ENCODE results near the gene MFF. TPM values are rescaled to one million over a fixed set of nuclear protein-coding genes. Genes with fewer than 3 reads are reported as not detected.

MFF gene
- total RNA-seq, 1 experiment from 2014 or later = 83.3 TPM

DNA sequence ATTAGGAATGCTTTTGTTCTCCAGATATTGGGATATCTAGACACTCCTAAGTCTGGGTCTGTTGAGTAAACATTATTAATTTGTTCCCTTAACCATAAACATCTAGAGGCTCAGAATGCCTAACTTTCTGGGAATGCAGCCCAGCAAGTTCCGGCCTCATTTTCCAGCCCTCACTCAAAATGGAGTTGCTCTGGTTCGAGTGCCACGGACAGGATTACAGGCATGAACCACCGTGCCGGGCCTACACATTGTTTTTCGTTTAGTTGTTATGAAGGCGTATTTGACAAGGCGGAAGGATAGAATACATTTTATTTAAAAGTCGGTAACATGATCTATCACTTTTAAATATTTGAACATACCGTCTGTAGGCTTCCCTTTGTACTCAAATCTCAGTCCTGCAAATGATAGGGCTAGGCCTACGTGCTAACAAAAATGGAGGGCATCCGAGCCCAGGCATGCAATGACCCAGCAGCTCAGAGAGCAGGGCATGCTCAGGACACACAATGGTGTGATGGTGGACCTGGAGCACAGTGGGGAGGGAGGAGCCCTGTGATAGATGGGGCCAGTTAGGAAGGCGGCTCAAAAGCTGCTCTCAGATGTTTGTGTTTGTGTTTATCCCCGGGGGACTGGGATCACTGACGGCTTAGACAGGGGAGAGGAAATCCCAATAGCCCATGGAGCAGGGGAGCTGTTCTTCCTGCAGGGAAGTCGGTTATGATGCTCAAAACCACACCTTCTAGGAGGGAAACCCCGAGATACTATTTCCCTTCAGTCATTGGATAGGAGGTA lies 65.6 kb downstream of the MFF start:
- no peak overlapping the region for H3K9ac ChIP-seq (ENCODE audit: extremely low read depth, insufficient read length, low read length)
- H2AFZ ChIP-seq (ENCODE audit: low read length) = no peak overlapping the region
- H3K14ac ChIP-seq (ENCODE audit: insufficient read depth, low read length) = no peak overlapping the region
- H3T11ph ChIP-seq (ENCODE audit: low read length) = no peak overlapping the region
- no peak overlapping the region for H3K4ac ChIP-seq (ENCODE audit: low read depth, low read length)
- no peak overlapping the region for H2AK5ac ChIP-seq (ENCODE audit: insufficient read length, low read length)
- no peak overlapping the region for H3K27ac Mint-ChIP-seq
- no peak overlapping the region for H2BK20ac ChIP-seq (ENCODE audit: low read depth, low read length, poor library complexity, severe bottlenecking)
- no peak overlapping the region for H3K23ac ChIP-seq (ENCODE audit: insufficient read length, low read depth, low read length)
- no peak overlapping the region for H3K27ac ChIP-seq (ENCODE audit: insufficient read length, low read depth, low read length)
- no peak overlapping the region for H3K56ac ChIP-seq (ENCODE audit: insufficient read length, low read depth, low read length)
- no peaks in the 10 kb centered on the region for H3K79me1 ChIP-seq (ENCODE audit: insufficient read depth, low read depth, low read length, poor library complexity, severe bottlenecking)
- no peak overlapping the region for H2BK15ac ChIP-seq (ENCODE audit: low read depth, low read length)
- H3K79me2 ChIP-seq (ENCODE audit: insufficient read depth, low read length) = no peaks in the 10 kb centered on the region
- no peak overlapping the region for H3K18ac ChIP-seq (ENCODE audit: insufficient read length, low read depth, low read length)
- no peaks in the 10 kb centered on the region for H3K9me3 ChIP-seq (ENCODE audit: control insufficient read depth, low read depth, low read length)
- no peaks in the 10 kb centered on the region; the same call in 1 of the 2 replicates for H3K4me1 ChIP-seq (ENCODE audit: insufficient read depth, low read length)
- H3K4me2 ChIP-seq (ENCODE audit: insufficient read depth, insufficient read length, low read length) = no peak overlapping the region
- no peak for DNase-seq
- no peak overlapping the region for H2BK120ac ChIP-seq (ENCODE audit: low read depth, low read length, poor library complexity, severe bottlenecking)
- peaks cover 8 to 19% of the 10 kb centered on the region in 2 experiments for H3K4me1 Mint-ChIP-seq
- H4K5ac ChIP-seq (ENCODE audit: insufficient read length, low read depth, low read length) = no peak overlapping the region
- no CpG with 5 or more reads among the region's 17 CpGs for WGBS (ENCODE audit: extremely low coverage, insufficient read length, low lambda C conversion rate)
- no peaks in the 10 kb centered on the region; the same call in 1 of the 2 replicates for H3K27me3 Mint-ChIP-seq (ENCODE audit: low read depth)
- H2BK12ac ChIP-seq (ENCODE audit: insufficient read length, low read depth, low read length) = no peak overlapping the region
- no peaks in the 10 kb centered on the region for H3K36me3 Mint-ChIP-seq (ENCODE audit: insufficient read depth in 1 of 3, low read depth in 3 of 3)
- H3K9me3 Mint-ChIP-seq = no peaks in the 10 kb centered on the region
- no peak overlapping the region for H3K4me3 Mint-ChIP-seq
- H4K8ac ChIP-seq (replicated peaks; ENCODE audit: insufficient read length, low read depth, low read length) = no peak overlapping the region
- no peak overlapping the region for H2BK5ac ChIP-seq (ENCODE audit: insufficient read length, low read length)
- H3K27me3 ChIP-seq (ENCODE audit: insufficient read depth, low read length) = no peaks in the 10 kb centered on the region
- no peak overlapping the region for H4K91ac ChIP-seq (ENCODE audit: insufficient read length, low read depth, low read length)
- H4K20me1 ChIP-seq (ENCODE audit: control insufficient read depth, insufficient read depth, insufficient read length) = no peaks in the 10 kb centered on the region
- no peaks in the 10 kb centered on the region for H3K23me2 ChIP-seq (ENCODE audit: insufficient read length, low read depth, low read length, poor library complexity, severe bottlenecking)
- TF ChIP-seq, protein P1, sequence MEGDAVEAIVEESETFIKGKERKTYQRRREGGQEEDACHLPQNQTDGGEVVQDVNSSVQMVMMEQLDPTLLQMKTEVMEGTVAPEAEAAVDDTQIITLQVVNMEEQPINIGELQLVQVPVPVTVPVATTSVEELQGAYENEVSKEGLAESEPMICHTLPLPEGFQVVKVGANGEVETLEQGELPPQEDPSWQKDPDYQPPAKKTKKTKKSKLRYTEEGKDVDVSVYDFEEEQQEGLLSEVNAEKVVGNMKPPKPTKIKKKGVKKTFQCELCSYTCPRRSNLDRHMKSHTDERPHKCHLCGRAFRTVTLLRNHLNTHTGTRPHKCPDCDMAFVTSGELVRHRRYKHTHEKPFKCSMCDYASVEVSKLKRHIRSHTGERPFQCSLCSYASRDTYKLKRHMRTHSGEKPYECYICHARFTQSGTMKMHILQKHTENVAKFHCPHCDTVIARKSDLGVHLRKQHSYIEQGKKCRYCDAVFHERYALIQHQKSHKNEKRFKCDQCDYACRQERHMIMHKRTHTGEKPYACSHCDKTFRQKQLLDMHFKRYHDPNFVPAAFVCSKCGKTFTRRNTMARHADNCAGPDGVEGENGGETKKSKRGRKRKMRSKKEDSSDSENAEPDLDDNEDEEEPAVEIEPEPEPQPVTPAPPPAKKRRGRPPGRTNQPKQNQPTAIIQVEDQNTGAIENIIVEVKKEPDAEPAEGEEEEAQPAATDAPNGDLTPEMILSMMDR (conservative IDR thresholded peaks at IDR 0.05) = no peak
